ENCODE results near the gene AP1S2. TPM values are rescaled to one million over a fixed set of nuclear protein-coding genes. Genes with fewer than 3 reads are reported as not detected.
"Not testable (repeated sequence)": the region's sequence is repeated elsewhere in the genome, so short reads cannot be mapped to it uniquely, and the experiment has no call there.

Gene AP1S2
- total RNA-seq, 1 donor from 2014 or later, result 42.3 TPM

DNA sequence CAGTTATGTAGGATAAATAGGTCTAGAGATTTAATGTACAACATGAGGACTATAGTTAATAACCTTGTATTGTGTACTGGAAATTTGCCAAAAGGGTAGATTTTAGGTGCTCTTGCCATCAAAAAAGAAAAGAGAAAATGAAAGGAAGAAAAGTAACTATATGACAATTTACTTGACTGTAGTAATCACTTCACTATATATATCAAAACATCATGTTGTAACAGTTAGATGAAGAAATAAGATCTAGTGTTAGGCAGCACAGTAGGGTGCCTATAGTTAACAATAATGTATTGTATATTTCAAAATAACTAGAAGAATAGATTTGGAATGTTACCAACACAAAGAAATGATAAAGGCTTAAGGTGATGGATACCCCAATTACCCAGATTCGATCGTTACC is 35.9 kb upstream of the AP1S2 start:
- POLR2A ChIA-PET, result no interaction called here
- DNase-seq, result no peak
- Mint-ChIP-seq H3K9me3 (no peaks in the 10 kb centered on the region), H3K36me3 (ENCODE audit: low read depth) (no peaks in the 10 kb centered on the region), H3K4me3 (no peak overlapping the region), H3K27ac (no peak overlapping the region), H3K27me3 (no peaks in the 10 kb centered on the region), H3K4me1 (peaks cover 11% of the 10 kb centered on the region)
- intact Hi-C loops (cut with micrococcal nuclease), result no loop called here
- CTCF ChIA-PET, result no interaction called here
- TF ChIP-seq CTCF (IDR thresholded peaks at IDR 0.05), result no peak
- no peak for ATAC-seq (ENCODE audit: low read depth)

GRCh38 chrX:15888062-15888461 is 33.4 kb upstream of the AP1S2 start:
- intact Hi-C loops (cut with micrococcal nuclease), result no loop called here
- DNase-seq, result no peak
- Mint-ChIP-seq H3K4me3 (no peak overlapping the region), H3K27ac (no peak overlapping the region), H3K36me3 (ENCODE audit: low read depth) (no peaks in the 10 kb centered on the region), H3K9me3 (no peaks in the 10 kb centered on the region), H3K4me1 (peaks cover 13% of the 10 kb centered on the region), H3K27me3 (no peaks in the 10 kb centered on the region)
- no peak for ATAC-seq (ENCODE audit: low read depth)
- POLR2A ChIA-PET, result no interaction called here
- CTCF ChIA-PET, result no interaction called here
- no peak for TF ChIP-seq CTCF (IDR thresholded peaks at IDR 0.05)

- Mint-ChIP-seq H3K27ac (no peak overlapping the region), H3K4me1 (peaks cover 16% of the 10 kb centered on the region), H3K9me3 (peaks cover 4% of the 10 kb centered on the region), H3K4me3 (no peak overlapping the region), H3K36me3 (ENCODE audit: low read depth) (peaks cover 4% of the 10 kb centered on the region), H3K27me3 (no peaks in the 10 kb centered on the region)
- TF ChIP-seq CTCF (IDR thresholded peaks at IDR 0.05), result no peak
- CTCF ChIA-PET, result no interaction called here
- intact Hi-C loops (cut with micrococcal nuclease), result no loop called here
- no peak for ATAC-seq (ENCODE audit: low read depth)
- no peak for DNase-seq
- POLR2A ChIA-PET, result no interaction called here
Observed at GRCh38 chrX:15883540-15883863, 28.9 kb upstream of the AP1S2 start.

DNA sequence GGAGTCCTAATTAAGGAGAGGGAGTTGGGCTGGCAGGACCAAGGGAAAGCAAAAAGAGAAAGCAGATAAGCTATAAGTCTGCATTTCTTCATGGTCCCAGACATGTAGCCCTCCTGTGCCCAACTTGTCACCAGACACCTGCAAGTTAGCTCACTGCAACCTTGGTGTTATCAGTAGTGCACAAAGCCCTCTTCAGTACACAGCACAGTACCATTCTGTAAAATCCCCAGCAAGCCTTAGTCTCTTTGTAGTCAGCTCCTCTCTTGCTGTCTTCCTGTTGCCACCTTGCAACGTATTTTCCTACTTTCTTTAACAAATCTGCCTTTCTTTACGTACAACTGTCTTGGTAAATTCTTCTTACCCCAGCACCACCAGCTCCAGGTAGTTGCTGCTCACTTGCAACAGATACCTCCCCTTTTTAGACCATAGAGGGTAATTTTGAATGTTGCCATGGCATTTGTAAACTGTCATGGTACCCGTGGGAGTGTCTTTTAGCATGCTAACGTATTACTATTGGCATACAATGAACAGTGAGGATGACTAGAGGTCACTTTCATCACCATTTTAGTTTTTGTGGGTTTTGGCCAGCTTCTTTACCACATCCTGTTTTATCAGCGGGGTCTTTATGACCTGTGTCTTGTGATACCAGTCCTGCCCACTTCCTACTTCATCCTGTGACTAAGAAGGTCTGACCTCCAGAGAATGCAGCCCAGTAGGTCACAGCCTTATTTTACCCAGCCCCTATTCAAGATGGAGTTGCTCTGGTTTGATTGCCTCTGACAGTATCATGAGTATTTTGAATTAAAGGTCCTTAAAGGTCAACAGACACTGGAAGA is 28.3 kb upstream of the AP1S2 start:
- H3K4me1 Mint-ChIP-seq, result peaks cover 18% of the 10 kb centered on the region
- intact Hi-C loops (cut with micrococcal nuclease), result no loop called here
- H3K9me3 Mint-ChIP-seq, result peaks cover 4% of the 10 kb centered on the region
- peaks cover 4% of the 10 kb centered on the region for H3K36me3 Mint-ChIP-seq (ENCODE audit: low read depth)
- ATAC-seq (ENCODE audit: low read depth), result peak; percentile 25
- no peak for TF ChIP-seq CTCF (IDR thresholded peaks at IDR 0.05)
- DNase-seq, result no peak
- H3K4me3 Mint-ChIP-seq, result no peak overlapping the region
- no peaks in the 10 kb centered on the region for H3K27me3 Mint-ChIP-seq
- POLR2A ChIA-PET, result no interaction called here
- CTCF ChIA-PET, result no interaction called here
- peak overlapping the region; percentile 31 for H3K27ac Mint-ChIP-seq

DNA sequence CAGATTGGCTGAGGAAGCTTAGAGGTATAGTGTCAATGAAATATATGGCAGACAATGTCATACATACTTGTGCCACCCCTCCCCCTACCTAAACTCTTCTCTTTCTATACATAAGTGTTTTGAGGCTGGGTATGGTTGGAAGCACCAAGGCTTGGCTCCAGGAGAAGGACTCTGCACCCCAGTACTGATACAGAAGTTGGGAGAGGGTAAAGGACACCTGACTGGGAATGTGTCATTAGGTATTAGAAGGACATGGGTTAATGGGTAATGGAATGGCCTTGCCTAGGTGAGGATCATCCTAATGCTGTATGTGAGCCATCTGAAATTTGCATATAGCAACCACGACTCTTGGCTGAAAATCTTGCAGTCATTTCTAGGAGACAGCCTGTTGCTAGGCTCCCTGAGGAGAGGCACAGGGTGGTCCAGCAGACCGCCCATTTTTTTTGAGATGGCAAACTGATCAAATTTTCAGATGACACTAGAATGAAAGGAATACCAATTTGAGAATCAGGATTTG is 26.8 kb upstream of the AP1S2 start:
- ATAC-seq (ENCODE audit: low read depth) (no peak), DNase-seq (no peak)
- peaks cover 4% of the 10 kb centered on the region for H3K9me3 Mint-ChIP-seq
- H3K36me3 Mint-ChIP-seq (ENCODE audit: low read depth), result peaks cover 4% of the 10 kb centered on the region
- POLR2A ChIA-PET, result no interaction called here
- no peak overlapping the region for H3K27ac Mint-ChIP-seq
- no peak for TF ChIP-seq CTCF (IDR thresholded peaks at IDR 0.05)
- CTCF ChIA-PET, result no interaction called here
- no peaks in the 10 kb centered on the region for H3K27me3 Mint-ChIP-seq
- H3K4me1 Mint-ChIP-seq, result peaks cover 18% of the 10 kb centered on the region
- intact Hi-C loops (cut with micrococcal nuclease), result no loop called here
- no peak overlapping the region for H3K4me3 Mint-ChIP-seq

DNA sequence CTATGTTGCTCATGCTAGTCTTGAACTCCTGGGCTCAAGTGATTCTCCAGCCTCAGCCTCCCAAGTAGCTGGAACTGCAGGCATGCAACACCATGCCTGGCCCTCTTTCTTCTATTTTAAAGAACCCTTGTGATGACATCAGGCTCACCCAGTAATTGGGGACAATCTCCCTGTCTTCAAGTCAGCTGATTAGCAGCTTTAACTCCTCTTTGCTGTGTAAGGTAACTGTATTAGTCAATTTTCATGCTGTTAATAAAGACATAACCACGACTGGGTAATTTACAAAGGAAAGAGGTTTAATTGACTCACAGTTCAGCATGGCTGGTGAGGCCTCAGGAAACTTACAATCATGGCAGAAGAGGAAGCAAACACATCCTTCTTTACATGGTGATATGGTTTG is 23.3 kb upstream of the AP1S2 start:
- DNase-seq; intact Hi-C loops (cut with micrococcal nuclease); CTCF ChIA-PET; H3K4me3 Mint-ChIP-seq; H3K27me3 Mint-ChIP-seq; H3K4me1 Mint-ChIP-seq; H3K36me3 Mint-ChIP-seq (ENCODE audit: low read depth); H3K9me3 Mint-ChIP-seq; POLR2A ChIA-PET; H3K27ac Mint-ChIP-seq; ATAC-seq (ENCODE audit: low read depth): not testable (repeated sequence)

Measured in activated B cell treated with CpG ODN at 0.5 μM for 24 hours (primary cell).